GM12878 (cell line): ENCODE data around the gene GABRR1. TPM values are rescaled to one million over a fixed set of nuclear protein-coding genes. Genes with fewer than 3 reads are reported as not detected.

Experiments used
- ATAC-seq: fragments of 200-7000 bp; cut with Tn5 transposase; 3 replicates; pipeline ENCODE4 v1.9.1; 2020; ENCODE audit warnings: mild to moderate bottlenecking, moderate library complexity
- BruUV-seq: library from RNA; stranded (reverse); fragments of 400-500 nt; replicated peaks from 2 replicates; lab custom pipeline; 2021; lab: Mats Ljungman, UMichigan
- CTCF ChIA-PET: fragments of 300-600 bp; sonication (Branson Sonifier 250); formaldehyde crosslinking; extraction: SDS; loops from one replicate; lab custom pipeline; 2021; ENCODE audit warnings: inconsistent platforms; lab: Yijun Ruan, JAX
- POLR2A ChIA-PET: fragments of 350-600 bp; formaldehyde crosslinking; extraction: SDS; loops from one replicate; lab custom pipeline; 2021; ENCODE audit warnings: inconsistent platforms; lab: Charles Lee
- RAD21 ChIA-PET: fragments of 300-600 bp; sonication (Branson Sonifier 250); formaldehyde crosslinking; loops from one replicate; lab custom pipeline; 2023; ENCODE audit warnings: antibody characterized with exemption; ENCODE audit not compliant: unreplicated experiment; lab: Charles Lee
- SMC1A ChIA-PET: fragments of 300-600 bp; sonication (Branson Sonifier 250); formaldehyde crosslinking; loops from one replicate; lab custom pipeline; 2023; ENCODE audit not compliant: unreplicated experiment, uncharacterized antibody; lab: Charles Lee
- DNase-seq: peaks from one replicate; pipeline ENCODE4 v3.0.0-alpha.2; 2011; ENCODE audit warnings: low read depth, low spot score
- FAIRE-seq: peaks from 3 replicates; lab custom pipeline; 2011; peaks lifted over from hg19 to GRCh38; lab: Jason Lieb, UNC
- H2AFZ ChIP-seq: 2 replicates; pipeline ENCODE4 v1.6.0; 2011; ENCODE audit warnings: low read depth, low read length, control low read depth; ENCODE audit not compliant: control insufficient read depth
- H3K27ac ChIP-seq: 2 replicates; pipeline ENCODE4 v1.5.1; 2011; ENCODE audit warnings: control low read depth; ENCODE audit not compliant: control insufficient read depth, insufficient read depth
- H3K27me3 ChIP-seq, 2 experiments: replicated peaks in 1 of 2; 2 replicates each; pipeline versions ENCODE4 v1.6.0 to v1.6.1; 2011; ENCODE audit warnings: low read length in 1 of 2; ENCODE audit not compliant: control insufficient read depth in 2 of 2, insufficient read depth in 2 of 2
- H3K36me3 ChIP-seq, 2 experiments: 2 replicates each; pipeline ENCODE4 v1.5.1; 2011; ENCODE audit warnings: low read length in 1 of 2; ENCODE audit not compliant: control insufficient read depth in 2 of 2, insufficient read depth in 2 of 2
- H3K4me1 ChIP-seq: 2 replicates; pipeline ENCODE4 v1.6.1; 2011; ENCODE audit warnings: mild to moderate bottlenecking, low read length, moderate library complexity, mixed read lengths; ENCODE audit not compliant: control insufficient read depth, insufficient read depth
- H3K4me2 ChIP-seq: 2 replicates; pipeline ENCODE4 v1.6.0; 2011; ENCODE audit warnings: control low read depth; ENCODE audit not compliant: control insufficient read depth, insufficient read depth
- H3K4me3 ChIP-seq: fragments of 200-600 bp; sonication (generic); 2 replicates; pipeline ENCODE4 v1.5.1; 2016
- H3K79me2 ChIP-seq: 2 replicates; pipeline ENCODE4 v1.6.0; 2011; ENCODE audit warnings: low read length; ENCODE audit not compliant: control insufficient read depth, insufficient read depth
- H3K9ac ChIP-seq: 2 replicates; pipeline ENCODE4 v1.8.0; 2011; ENCODE audit warnings: low read length, control low read depth, mixed read lengths; ENCODE audit not compliant: control insufficient read depth, insufficient read depth
- H3K9me3 ChIP-seq: replicated peaks from 3 replicates; pipeline ENCODE4 v1.5.1; 2011; ENCODE audit warnings: mild to moderate bottlenecking, low read length; ENCODE audit not compliant: control insufficient read depth, insufficient read depth
- H4K20me1 ChIP-seq: 2 replicates; pipeline ENCODE4 v1.6.0; 2011; ENCODE audit not compliant: control insufficient read depth, insufficient read depth
- BACH1 ChIP-seq: fragments of 450-650 bp; IDR thresholded peaks from 2 replicates; pipeline ENCODE4 v1.6.1; 2017; ENCODE audit warnings: mild to moderate bottlenecking, borderline replicate concordance
- CREM ChIP-seq: IDR thresholded peaks from 2 replicates; pipeline ENCODE4 v1.6.1; 2014; ENCODE audit warnings: antibody characterized with exemption, low read depth
- EED ChIP-seq: sonication (generic); IDR thresholded peaks from 2 replicates; pipeline ENCODE4 v1.6.1; 2016; ENCODE audit warnings: antibody characterized with exemption, low read depth
- HCFC1 ChIP-seq: fragments of 150-350 bp; IDR thresholded peaks from 2 replicates; pipeline ENCODE4 v1.6.1; 2014; ENCODE audit warnings: low read length
- JUND ChIP-seq: IDR thresholded peaks from 2 replicates; pipeline ENCODE4 v1.6.1; 2012; ENCODE audit warnings: low read depth, mild to moderate bottlenecking, low read length, improper control_type of control experiment, moderate library complexity
- MAX ChIP-seq: IDR thresholded peaks from 2 replicates; pipeline ENCODE4 v1.6.1; 2012; ENCODE audit warnings: low read depth, low read length, improper control_type of control experiment
- MTA2 ChIP-seq: fragments of 450-650 bp; IDR thresholded peaks from 2 replicates; pipeline ENCODE4 v1.6.1; 2016; ENCODE audit warnings: low read depth, mild to moderate bottlenecking, moderate library complexity
- NFYA ChIP-seq: IDR thresholded peaks from 2 replicates; pipeline ENCODE4 v1.6.1; 2011; ENCODE audit warnings: low read depth, mild to moderate bottlenecking, low read length, improper control_type of control experiment, borderline replicate concordance
- POLR2AphosphoS2 ChIP-seq: IDR thresholded peaks from 2 replicates; pipeline ENCODE4 v1.6.1; 2011; ENCODE audit warnings: low read depth, mild to moderate bottlenecking, low read length, improper control_type of control experiment, moderate library complexity
- RUNX3 ChIP-seq: IDR thresholded peaks from 2 replicates; pipeline ENCODE4 v1.6.1; 2012; ENCODE audit warnings: low read length, inconsistent platforms
- SMARCA5 ChIP-seq: fragments of 450-650 bp; IDR thresholded peaks from 2 replicates; pipeline ENCODE4 v1.6.1; 2017; ENCODE audit warnings: mild to moderate bottlenecking
- SUZ12 ChIP-seq: fragments of 200-600 bp; sonication (generic); IDR thresholded peaks from one replicate; pipeline ENCODE4 v1.6.1; 2018; ENCODE audit warnings: antibody characterized with exemption, mild to moderate bottlenecking; ENCODE audit not compliant: unreplicated experiment
- TCF12 ChIP-seq: IDR thresholded peaks from 2 replicates; pipeline ENCODE4 v1.6.1; 2011; ENCODE audit warnings: low read depth, mild to moderate bottlenecking, low read length
- TCF7 ChIP-seq: IDR thresholded peaks from 2 replicates; pipeline ENCODE4 v1.6.1; 2014; ENCODE audit warnings: antibody characterized with exemption, borderline replicate concordance
- YY1 ChIP-seq: IDR thresholded peaks from 2 replicates; pipeline ENCODE4 v1.6.1; 2011; ENCODE audit warnings: low read depth, mild to moderate bottlenecking, low read length
- in situ Hi-C: fragments of 300-500 bp; cut with MboI; formaldehyde crosslinking; loops from 9 replicates; pipeline ENCODE4 v1.14.3; 2018; ENCODE audit warnings: mixed read lengths
- intact Hi-C: fragments of 100-400 bp; cut with micrococcal nuclease; formaldehyde crosslinking; loops from one replicate; pipeline ENCODE4 v1.14.2; 2022; ENCODE audit not compliant: unreplicated experiment
- polyA plus RNA-seq, 11 experiments: library from polyadenylated mRNA; depleted of rRNA in 4 of 11; unstranded in 6 of 11; stranded (reverse) in 5 of 11; fragments of >200 nt; fragmentation: Nextera tagmentation in 4 of 11; fragmentation: Illumina TruSeq in 1 of 11; extraction: Ambion mirVana in 4 of 11; extraction: Trizol in 1 of 11; gene quantifications; 1 replicate in 1 of 11; 2 replicates in 10 of 11; pipeline versions ENCODE4 v1.2.1 to v1.2.3, GENCODE V29; 2011 to 2016; ENCODE audit warnings: inconsistent platforms in 2 of 11, missing spikeins in 2 of 11, low read depth in 1 of 11
- total RNA-seq, 4 experiments: library from RNA; depleted of rRNA in 3 of 4; stranded (reverse); fragments of >200 nt in 3 of 4; fragmentation: Illumina TruSeq in 1 of 4; extraction: Trizol in 1 of 4; gene quantifications; 2 replicates each; pipeline versions ENCODE4 v1.2.1 to v1.2.3, GENCODE V29; 2013 to 2021
- TF ChIP-seq, protein P1 (sequence below): fragments of 450-650 bp; IDR thresholded peaks from 2 replicates; pipeline ENCODE4 v1.6.1; 2014; ENCODE audit warnings: mild to moderate bottlenecking
- TF ChIP-seq, protein P2 (sequence below): fragments of 450-650 bp; IDR thresholded peaks from 2 replicates; pipeline ENCODE4 v1.6.1; 2016; ENCODE audit warnings: mild to moderate bottlenecking, moderate library complexity, borderline replicate concordance

Gene GABRR1
- total and polyA plus RNA-seq, 10 of the 15 experiments (the other 5 are each of a cell fraction or from before 2014, with no cell fraction given): not detected

DNA sequence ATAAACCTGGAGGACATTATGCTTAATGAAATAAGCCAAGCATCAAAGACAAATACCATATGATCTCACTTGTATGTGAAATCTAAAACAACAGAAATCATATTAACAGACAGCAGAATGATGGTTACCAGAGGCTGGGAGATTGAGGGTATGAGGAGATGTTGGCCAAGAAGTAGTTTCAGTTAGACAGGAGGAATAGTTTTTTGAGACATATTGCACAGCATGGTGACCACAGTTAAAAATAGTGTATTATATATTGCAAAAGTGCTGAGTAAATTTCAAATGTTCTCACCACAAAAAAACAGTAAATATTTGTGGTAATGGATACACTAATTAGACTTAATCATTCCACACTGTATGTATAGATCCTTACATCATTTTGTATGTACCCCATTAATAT is 1.8 kb downstream of the GABRR1 start:
- H3K79me2 ChIP-seq: no peaks in the 10 kb centered on the region
- ChIA-PET SMC1A (interaction anchor here (0.6 kb wide), 1 partner anchor 335 kb away, joined by 3 read pairs; no protein-coding TSS in a partner anchor), RAD21 (no interaction called here), CTCF (no interaction called here), POLR2A (no interaction called here)
- H3K4me3 ChIP-seq: no peak overlapping the region
- no peaks in the 10 kb centered on the region for H4K20me1 ChIP-seq
- H2AFZ ChIP-seq: no peak overlapping the region
- no peak overlapping the region for H3K4me2 ChIP-seq
- DNase-seq (no peak), FAIRE-seq (no peak), ATAC-seq (no peak)
- H3K27me3 ChIP-seq: peaks cover 0 to 2% of the 10 kb centered on the region in 2 experiments; a peak in 1 of 4 replicates
- no peaks in the 10 kb centered on the region for H3K9me3 ChIP-seq
- no peaks in the 10 kb centered on the region for H3K4me1 ChIP-seq
- in situ Hi-C loops: no loop called here
- intact Hi-C loops: no loop called here
- no TSS peak for BruUV-seq
- H3K27ac ChIP-seq: no peak overlapping the region
- TF ChIP-seq TCF12: no peak
- TF ChIP-seq EED: no peak
- no peak for TF ChIP-seq TCF7
- no peak for TF ChIP-seq MAX
- no peak for TF ChIP-seq CREM
- TF ChIP-seq POLR2AphosphoS2: no peak
- TF ChIP-seq MTA2: no peak
- TF ChIP-seq SMARCA5: no peak
- no peak for TF ChIP-seq NFYA
- no peak for TF ChIP-seq RUNX3
- no peaks in the 10 kb centered on the region for H3K36me3 ChIP-seq
- H3K9ac ChIP-seq: no peak overlapping the region

DNA sequence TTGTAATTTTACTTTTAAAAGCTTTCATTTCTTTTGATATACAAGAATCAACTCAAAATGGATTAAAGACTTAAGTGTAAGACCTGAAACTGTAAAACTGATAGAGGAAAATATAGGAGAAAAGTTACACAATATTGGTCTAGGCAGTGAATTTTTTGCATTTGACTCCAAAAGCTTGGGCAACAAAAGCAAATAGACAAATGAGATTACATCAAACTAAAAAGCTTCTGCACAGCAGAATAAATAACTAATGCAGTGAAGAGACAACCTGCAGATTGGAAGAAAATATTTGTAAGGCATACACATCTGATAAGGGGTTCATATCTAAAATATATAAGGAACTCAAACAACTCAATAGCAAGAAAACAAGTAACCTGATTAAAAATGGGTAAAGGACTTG is 3.0 kb downstream of the GABRR1 start:
- FAIRE-seq: no peak
- Histone ChIP-seq H3K27ac (no peak overlapping the region), H3K79me2 (no peaks in the 10 kb centered on the region), H3K4me3 (no peak overlapping the region), H2AFZ (no peak overlapping the region), H3K9me3 (no peaks in the 10 kb centered on the region), H4K20me1 (no peaks in the 10 kb centered on the region), H3K27me3 (no peaks in the 10 kb centered on the region; a peak in 1 of 4 replicates), H3K4me1 (no peaks in the 10 kb centered on the region), H3K36me3 (no peaks in the 10 kb centered on the region), H3K9ac (no peak overlapping the region), H3K4me2 (no peak overlapping the region)
- ChIA-PET RAD21 (no interaction called here), CTCF (no interaction called here), SMC1A (no interaction called here), POLR2A (no interaction called here)
- in situ Hi-C loops (no loop called here), intact Hi-C loops (no loop called here)
- DNase-seq: no peak
- ATAC-seq: no peak
- BruUV-seq: no TSS peak
- no peak for TF ChIP-seq SUZ12
- TF ChIP-seq JUND: no peak
- TF ChIP-seq, protein P1, sequence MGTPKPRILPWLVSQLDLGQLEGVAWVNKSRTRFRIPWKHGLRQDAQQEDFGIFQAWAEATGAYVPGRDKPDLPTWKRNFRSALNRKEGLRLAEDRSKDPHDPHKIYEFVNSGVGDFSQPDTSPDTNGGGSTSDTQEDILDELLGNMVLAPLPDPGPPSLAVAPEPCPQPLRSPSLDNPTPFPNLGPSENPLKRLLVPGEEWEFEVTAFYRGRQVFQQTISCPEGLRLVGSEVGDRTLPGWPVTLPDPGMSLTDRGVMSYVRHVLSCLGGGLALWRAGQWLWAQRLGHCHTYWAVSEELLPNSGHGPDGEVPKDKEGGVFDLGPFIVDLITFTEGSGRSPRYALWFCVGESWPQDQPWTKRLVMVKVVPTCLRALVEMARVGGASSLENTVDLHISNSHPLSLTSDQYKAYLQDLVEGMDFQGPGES: no peak
- no peak for TF ChIP-seq BACH1
- no peak for TF ChIP-seq HCFC1
- TF ChIP-seq, protein P2, sequence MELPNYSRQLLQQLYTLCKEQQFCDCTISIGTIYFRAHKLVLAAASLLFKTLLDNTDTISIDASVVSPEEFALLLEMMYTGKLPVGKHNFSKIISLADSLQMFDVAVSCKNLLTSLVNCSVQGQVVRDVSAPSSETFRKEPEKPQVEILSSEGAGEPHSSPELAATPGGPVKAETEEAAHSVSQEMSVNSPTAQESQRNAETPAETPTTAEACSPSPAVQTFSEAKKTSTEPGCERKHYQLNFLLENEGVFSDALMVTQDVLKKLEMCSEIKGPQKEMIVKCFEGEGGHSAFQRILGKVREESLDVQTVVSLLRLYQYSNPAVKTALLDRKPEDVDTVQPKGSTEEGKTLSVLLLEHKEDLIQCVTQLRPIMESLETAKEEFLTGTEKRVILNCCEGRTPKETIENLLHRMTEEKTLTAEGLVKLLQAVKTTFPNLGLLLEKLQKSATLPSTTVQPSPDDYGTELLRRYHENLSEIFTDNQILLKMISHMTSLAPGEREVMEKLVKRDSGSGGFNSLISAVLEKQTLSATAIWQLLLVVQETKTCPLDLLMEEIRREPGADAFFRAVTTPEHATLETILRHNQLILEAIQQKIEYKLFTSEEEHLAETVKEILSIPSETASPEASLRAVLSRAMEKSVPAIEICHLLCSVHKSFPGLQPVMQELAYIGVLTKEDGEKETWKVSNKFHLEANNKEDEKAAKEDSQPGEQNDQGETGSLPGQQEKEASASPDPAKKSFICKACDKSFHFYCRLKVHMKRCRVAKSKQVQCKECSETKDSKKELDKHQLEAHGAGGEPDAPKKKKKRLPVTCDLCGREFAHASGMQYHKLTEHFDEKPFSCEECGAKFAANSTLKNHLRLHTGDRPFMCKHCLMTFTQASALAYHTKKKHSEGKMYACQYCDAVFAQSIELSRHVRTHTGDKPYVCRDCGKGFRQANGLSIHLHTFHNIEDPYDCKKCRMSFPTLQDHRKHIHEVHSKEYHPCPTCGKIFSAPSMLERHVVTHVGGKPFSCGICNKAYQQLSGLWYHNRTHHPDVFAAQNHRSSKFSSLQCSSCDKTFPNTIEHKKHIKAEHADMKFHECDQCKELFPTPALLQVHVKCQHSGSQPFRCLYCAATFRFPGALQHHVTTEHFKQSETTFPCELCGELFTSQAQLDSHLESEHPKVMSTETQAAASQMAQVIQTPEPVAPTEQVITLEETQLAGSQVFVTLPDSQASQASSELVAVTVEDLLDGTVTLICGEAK: no peak
- no peak for TF ChIP-seq YY1
